ENCODE measurements around the gene RPS14. TPM values are rescaled to one million over a fixed set of nuclear protein-coding genes. Genes with fewer than 3 reads are reported as not detected.

RPS14 gene
- total and polyA plus RNA-seq, 2 of the 4 experiments (the other 2 are of a cell fraction) = 6,296 to 7,310 TPM

DNA sequence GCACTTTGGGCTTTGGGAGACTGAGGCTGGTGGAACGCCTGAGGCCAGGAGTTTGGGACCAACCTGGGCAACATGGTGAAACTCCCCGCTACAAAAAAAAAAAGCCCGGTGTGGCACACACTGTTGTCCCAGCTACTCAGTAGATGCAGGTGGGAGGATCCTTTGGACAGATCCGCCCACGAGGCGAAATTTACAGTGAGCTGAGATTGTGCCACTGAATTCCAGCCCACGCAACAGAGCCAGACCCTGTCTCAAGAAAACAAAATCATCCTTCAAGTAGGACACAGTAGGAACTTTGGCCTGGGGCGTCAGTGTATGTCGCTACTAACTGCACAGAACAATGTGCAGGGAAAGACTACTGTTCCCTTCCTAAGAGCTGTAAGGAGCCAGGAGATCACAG lies 4.8 kb downstream of the RPS14 start:
- no peak overlapping the region for H4K5ac ChIP-seq (ENCODE audit: low read depth, low read length)
- no peaks in the 10 kb centered on the region for H3K9me3 ChIP-seq (ENCODE audit: control insufficient read depth, insufficient read depth, low read length)
- H3K18ac ChIP-seq (ENCODE audit: low read depth, low read length) = no peak overlapping the region
- H3K27ac ChIP-seq (ENCODE audit: insufficient read depth, low read length) = no peak overlapping the region
- H3K14ac ChIP-seq (replicated peaks; ENCODE audit: low read depth, low read length) = no peak overlapping the region
- no peaks in the 10 kb centered on the region for H3K27me3 ChIP-seq (ENCODE audit: control insufficient read depth, insufficient read depth, low read length)
- no peak overlapping the region for H2BK20ac ChIP-seq (ENCODE audit: low read depth, low read length)
- WGBS, 2 experiments (ENCODE audit: extremely low coverage in 2 of 2, insufficient read length in 1 of 2) = no CpG with 5 or more reads among the region's 9 CpGs
- ChIA-PET CTCF (no interaction called here), POLR2A (ENCODE audit: unreplicated experiment) (no interaction called here)
- peaks cover 9% of the 10 kb centered on the region for H3K9me1 ChIP-seq (ENCODE audit: insufficient read depth, low read length)
- no peak overlapping the region for H3K4me3 ChIP-seq (ENCODE audit: insufficient read depth, low read depth, low read length)
- intact Hi-C loops (cut with micrococcal nuclease) (no loop called here), dilution Hi-C loops (cut with HindIII; ENCODE audit: low sequenced_read_pairs, unreplicated experiment) (no loop called here), in situ Hi-C loops (cut with MboI; ENCODE audit: low sequenced_read_pairs) (loop anchor here (25.0 kb wide), 2 partner anchors 607 to 807 kb away; no protein-coding TSS in a partner anchor)
- H3K56ac ChIP-seq (ENCODE audit: extremely low read depth, insufficient read depth, low read length) = no peak overlapping the region
- H2BK5ac ChIP-seq (ENCODE audit: low read depth, low read length, poor library complexity, severe bottlenecking) = no peak overlapping the region
- DNase-seq (no peak), ATAC-seq (ENCODE audit: low read depth) (no peak)
- peaks cover 54% of the 10 kb centered on the region for H3K36me3 ChIP-seq (ENCODE audit: control insufficient read depth, insufficient read depth, low read length)
- no TSS peak for BruUV-seq (replicated peaks)
- H3K23ac ChIP-seq (ENCODE audit: low read depth, low read length) = no peak overlapping the region
- H2AK5ac ChIP-seq (ENCODE audit: low read depth, low read length) = no peak overlapping the region
- TF ChIP-seq CHD1 (IDR thresholded peaks at IDR 0.05; ENCODE audit: low read depth, low read length) (no peak), MAFK (IDR thresholded peaks at IDR 0.05; ENCODE audit: low read depth, low read length) (no peak), NFE2L2 (IDR thresholded peaks at IDR 0.05; ENCODE audit: low read depth, low read length) (no peak)
- no peak overlapping the region for H3K4ac ChIP-seq (ENCODE audit: low read depth, low read length)
- H3K9ac ChIP-seq (ENCODE audit: low read depth, low read length) = no peak overlapping the region
- no peak overlapping the region for H4K8ac ChIP-seq (ENCODE audit: low read depth in 2 of 2, low read length in 2 of 2)
- no peak overlapping the region for H2AFZ ChIP-seq (replicated peaks; ENCODE audit: low read length, poor library complexity)
- H3K4me2 ChIP-seq (ENCODE audit: low read depth, low read length) = no peak overlapping the region
- H4K20me1 ChIP-seq (ENCODE audit: insufficient read depth, low read length) = peaks cover 76% of the 10 kb centered on the region
- H3K4me1 ChIP-seq (ENCODE audit: control insufficient read depth, insufficient read depth, low read length) = peaks cover 4% of the 10 kb centered on the region
- H3K79me1 ChIP-seq (ENCODE audit: low read depth in 1 of 2, low read length in 2 of 2) = peaks cover 35 to 63% of the 10 kb centered on the region in 2 experiments
- no peak overlapping the region for H2AK9ac ChIP-seq (replicated peaks; ENCODE audit: low read depth, low read length, poor library complexity)
- H2BK15ac ChIP-seq (ENCODE audit: low read depth, low read length) = no peak overlapping the region
- H2BK120ac ChIP-seq (ENCODE audit: low read depth, low read length) = no peak overlapping the region
- H4K91ac ChIP-seq (ENCODE audit: insufficient read depth, low read depth, low read length) = no peak overlapping the region
